Cardiac muscle cell (in vitro differentiated cells and primary cell): ENCODE data around the gene RBMS1. TPM values are rescaled to one million over a fixed set of nuclear protein-coding genes. Genes with fewer than 3 reads are reported as not detected.
A peak's percentile ranks its signal among the peaks of the same experiment; 100 is the strongest.

Experiments used
- DNase-seq, 2 donors: peaks; one replicate each; pipeline versions ENCODE4 v3.0.0 to v3.0.0-alpha.2; 2010 to 2017; ENCODE audit warnings: low read depth in 1 of 2, low spot score in 1 of 2
- H3K27ac ChIP-seq: fragments of 200-600 bp; sonication (generic); 2 replicates; pipeline ENCODE4 v1.5.1; 2016
- H3K27me3 ChIP-seq: fragments of 200-600 bp; sonication (generic); 2 replicates; pipeline ENCODE4 v1.6.0; 2016; ENCODE audit warnings: control low read depth
- H3K36me3 ChIP-seq: fragments of 200-600 bp; sonication (generic); 2 replicates; pipeline ENCODE4 v1.5.1; 2016; ENCODE audit warnings: control low read depth
- H3K4me1 ChIP-seq: fragments of 200-600 bp; sonication (generic); 2 replicates; pipeline ENCODE4 v1.8.1; 2017; ENCODE audit warnings: low read depth, mild to moderate bottlenecking, mixed run types
- H3K4me3 ChIP-seq: fragments of 200-600 bp; sonication (generic); 2 replicates; pipeline ENCODE4 v1.5.1; 2016; ENCODE audit warnings: mild to moderate bottlenecking
- H3K9me3 ChIP-seq: fragments of 200-600 bp; sonication (generic); 2 replicates; pipeline ENCODE4 v1.5.1; 2017; ENCODE audit warnings: low read depth, mild to moderate bottlenecking, control low read depth
- polyA plus RNA-seq: library from polyadenylated mRNA; unstranded; fragments of >200 nt; fragmentation: Nextera tagmentation; extraction: Ambion mirVana; gene quantifications from 2 replicates; pipeline ENCODE4 v1.2.1, GENCODE V29; 2016
- total RNA-seq: library from RNA; depleted of rRNA; stranded (reverse); fragments of >200 nt; gene quantifications from 2 replicates; pipeline ENCODE4 v1.2.3, GENCODE V29; 2016
- TF ChIP-seq, protein P1 (sequence below): IDR thresholded peaks from 2 replicates; pipeline ENCODE4 v1.5.1; 2012; ENCODE audit warnings: low read depth, mild to moderate bottlenecking, low read length

The RBMS1 gene
- total and polyA plus RNA-seq, 2 experiments from 2014 or later = 89.5 to 99.9 TPM

DNA sequence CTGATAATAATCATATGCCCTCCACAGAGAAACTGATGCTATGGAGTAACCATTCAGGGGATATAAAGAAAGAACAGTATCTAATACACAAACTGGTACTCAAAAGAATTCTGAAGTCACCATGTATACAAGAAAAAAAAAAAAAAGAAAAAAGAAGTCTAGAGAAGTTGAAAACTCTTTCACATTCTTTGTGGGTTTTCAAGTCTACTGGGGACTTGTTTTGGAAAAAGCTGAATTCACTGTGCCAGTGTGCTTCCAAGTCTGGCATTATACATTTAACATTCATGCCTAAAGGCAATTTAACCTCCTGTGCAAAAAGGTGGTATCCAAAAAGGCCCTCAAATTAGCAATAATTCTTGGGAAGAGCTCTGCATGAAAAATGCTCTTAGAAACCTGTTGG lies 198.7 kb downstream of the RBMS1 start:
- H3K27me3 ChIP-seq = no peaks in the 10 kb centered on the region
- H3K27ac ChIP-seq = no peak overlapping the region
- peaks cover 28% of the 10 kb centered on the region for H3K4me1 ChIP-seq
- H3K4me3 ChIP-seq = no peak overlapping the region
- DNase-seq = peak in 1 of 2 donors; percentile 38
- TF ChIP-seq, protein P1, sequence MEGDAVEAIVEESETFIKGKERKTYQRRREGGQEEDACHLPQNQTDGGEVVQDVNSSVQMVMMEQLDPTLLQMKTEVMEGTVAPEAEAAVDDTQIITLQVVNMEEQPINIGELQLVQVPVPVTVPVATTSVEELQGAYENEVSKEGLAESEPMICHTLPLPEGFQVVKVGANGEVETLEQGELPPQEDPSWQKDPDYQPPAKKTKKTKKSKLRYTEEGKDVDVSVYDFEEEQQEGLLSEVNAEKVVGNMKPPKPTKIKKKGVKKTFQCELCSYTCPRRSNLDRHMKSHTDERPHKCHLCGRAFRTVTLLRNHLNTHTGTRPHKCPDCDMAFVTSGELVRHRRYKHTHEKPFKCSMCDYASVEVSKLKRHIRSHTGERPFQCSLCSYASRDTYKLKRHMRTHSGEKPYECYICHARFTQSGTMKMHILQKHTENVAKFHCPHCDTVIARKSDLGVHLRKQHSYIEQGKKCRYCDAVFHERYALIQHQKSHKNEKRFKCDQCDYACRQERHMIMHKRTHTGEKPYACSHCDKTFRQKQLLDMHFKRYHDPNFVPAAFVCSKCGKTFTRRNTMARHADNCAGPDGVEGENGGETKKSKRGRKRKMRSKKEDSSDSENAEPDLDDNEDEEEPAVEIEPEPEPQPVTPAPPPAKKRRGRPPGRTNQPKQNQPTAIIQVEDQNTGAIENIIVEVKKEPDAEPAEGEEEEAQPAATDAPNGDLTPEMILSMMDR = no peak
- no peaks in the 10 kb centered on the region for H3K9me3 ChIP-seq
- H3K36me3 ChIP-seq = peaks cover 22% of the 10 kb centered on the region

DNA sequence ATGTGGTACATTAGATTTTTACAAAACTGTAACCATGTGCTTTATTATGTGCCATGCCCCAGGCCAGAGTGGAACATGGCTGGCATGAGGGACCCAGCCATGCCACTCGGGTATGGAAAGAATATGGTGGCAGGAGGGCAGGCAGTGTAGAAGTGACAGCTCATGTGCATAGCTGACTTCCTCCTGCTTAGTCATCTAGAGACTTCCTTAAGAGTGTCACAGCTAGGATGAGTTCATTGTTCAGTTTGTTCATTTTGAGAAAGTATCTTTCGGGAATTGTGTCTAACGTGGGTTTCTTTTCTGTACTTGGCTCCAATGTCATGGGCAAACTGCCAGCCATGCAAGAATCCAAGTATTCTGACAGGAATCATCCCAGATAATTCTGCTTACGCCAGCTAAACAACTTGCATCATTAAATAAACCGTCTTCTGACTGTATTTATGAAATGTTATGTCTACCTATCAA lies 199.2 kb downstream of the RBMS1 start:
- Histone ChIP-seq H3K36me3 (peaks cover 17% of the 10 kb centered on the region), H3K27ac (peak overlapping the region; percentile 48), H3K9me3 (no peaks in the 10 kb centered on the region), H3K4me3 (no peak overlapping the region), H3K27me3 (no peaks in the 10 kb centered on the region), H3K4me1 (peaks cover 28% of the 10 kb centered on the region)
- DNase-seq = peak in 1 of 2 donors; percentile 95
- TF ChIP-seq, protein P1 = no peak

DNA sequence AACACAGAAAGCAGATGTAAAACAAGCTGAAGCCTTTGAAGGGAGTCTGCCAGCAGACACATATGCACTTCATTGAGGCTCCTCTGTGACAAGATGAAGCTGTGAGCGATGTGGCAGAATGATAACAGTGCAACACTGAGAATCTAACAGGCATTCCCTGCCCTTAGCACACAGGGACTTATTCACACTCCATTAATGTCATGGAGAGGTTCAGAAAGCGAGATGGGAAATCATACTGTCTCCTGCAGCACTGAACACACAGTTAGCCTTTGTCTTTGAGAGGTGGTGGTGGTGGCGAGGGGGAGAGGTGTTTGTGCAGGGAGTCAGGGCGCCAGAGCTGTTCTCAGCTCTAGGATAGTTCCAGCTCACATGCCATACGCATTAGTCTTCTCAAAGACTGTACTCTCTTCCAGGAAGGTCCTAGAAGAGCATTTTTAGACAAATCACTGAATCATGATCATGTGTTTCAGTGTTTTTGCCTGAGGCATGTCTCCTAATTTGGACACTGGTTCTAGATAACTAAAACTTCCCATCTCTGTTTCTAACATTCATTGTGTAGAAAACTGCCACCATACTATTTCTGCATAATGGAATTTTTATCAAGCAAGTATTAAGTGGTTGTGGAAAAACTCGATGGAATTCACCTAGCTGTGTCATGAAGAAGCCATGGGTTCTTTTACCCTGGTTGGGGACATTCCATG lies 200.1 kb downstream of the RBMS1 start:
- H3K27ac ChIP-seq = peak overlapping the region; percentile 48
- TF ChIP-seq, protein P1 = no peak
- no peaks in the 10 kb centered on the region for H3K9me3 ChIP-seq
- no peak overlapping the region for H3K4me3 ChIP-seq
- DNase-seq = peak in 1 of 2 donors; percentile 90
- H3K4me1 ChIP-seq = peaks cover 28% of the 10 kb centered on the region
- no peaks in the 10 kb centered on the region for H3K27me3 ChIP-seq
- H3K36me3 ChIP-seq = peaks cover 15% of the 10 kb centered on the region

DNA sequence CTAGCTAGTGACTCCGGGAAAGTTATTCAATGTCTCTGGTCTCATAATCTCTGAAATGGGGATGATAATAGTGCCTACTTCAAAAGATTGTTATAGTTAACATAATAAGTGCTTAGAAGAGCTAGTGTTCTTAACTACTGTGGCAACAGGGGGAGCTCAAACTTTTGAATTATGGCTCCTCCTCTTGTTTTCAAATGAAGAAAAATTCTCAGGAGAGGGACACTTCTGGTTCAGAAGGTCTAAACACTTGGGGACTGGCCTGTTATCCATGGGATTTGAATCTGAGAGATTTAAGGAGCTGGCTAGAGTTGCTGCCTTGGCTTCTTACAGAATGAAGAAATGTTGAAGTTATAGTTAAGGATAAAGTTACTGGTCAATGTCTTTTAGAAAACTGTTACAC lies 201.4 kb downstream of the RBMS1 start:
- Histone ChIP-seq H3K4me3 (no peak overlapping the region), H3K36me3 (peaks cover 11% of the 10 kb centered on the region), H3K4me1 (peaks cover 38% of the 10 kb centered on the region), H3K9me3 (no peaks in the 10 kb centered on the region), H3K27me3 (no peaks in the 10 kb centered on the region), H3K27ac (peak overlapping the region; percentile 36)
- TF ChIP-seq, protein P1 = peak; percentile 34
- DNase-seq = peak in 1 of 2 donors; percentile 54

DNA sequence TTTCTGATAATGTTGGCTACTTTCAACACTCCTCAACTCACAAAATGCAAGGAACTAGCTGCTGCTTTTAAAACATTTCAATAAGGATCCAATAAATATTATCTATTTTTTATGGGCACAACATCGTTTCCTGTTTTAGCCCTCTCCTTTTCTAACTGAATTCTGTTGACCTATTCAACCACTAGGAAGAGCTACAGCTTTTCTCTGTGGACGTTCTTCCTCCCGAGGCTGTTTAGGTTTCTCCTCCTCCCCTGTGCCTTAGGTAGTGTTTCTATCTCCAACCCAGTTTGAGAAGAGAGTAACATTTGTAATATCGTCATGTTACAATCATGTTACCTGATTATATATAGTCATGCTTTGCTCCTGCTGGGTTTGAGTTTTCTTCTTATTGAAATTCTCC lies 202.2 kb downstream of the RBMS1 start:
- DNase-seq = no peak
- Histone ChIP-seq H3K4me1 (peaks cover 38% of the 10 kb centered on the region), H3K27ac (peak overlapping the region; percentile 49), H3K4me3 (no peak overlapping the region), H3K36me3 (peaks cover 11% of the 10 kb centered on the region), H3K9me3 (no peaks in the 10 kb centered on the region), H3K27me3 (no peaks in the 10 kb centered on the region)
- TF ChIP-seq, protein P1 = peak; percentile 5
